ENCODE results near the gene FAM83G.

- TF ChIP-seq SUZ12 (IDR thresholded peaks at IDR 0.05) (no peak), TARDBP (IDR thresholded peaks at IDR 0.05) (no peak), BHLHE40 (IDR thresholded peaks at IDR 0.05; ENCODE audit: borderline replicate concordance) (no peak), ARNT (IDR thresholded peaks at IDR 0.05) (no peak), ZNF384 (IDR thresholded peaks at IDR 0.05) (no peak), SP1 (IDR thresholded peaks at IDR 0.05) (no peak), FOXM1 (IDR thresholded peaks at IDR 0.05; ENCODE audit: borderline replicate concordance) (no peak), NFRKB (IDR thresholded peaks at IDR 0.05) (no peak), LEF1 (IDR thresholded peaks at IDR 0.05; ENCODE audit: borderline replicate concordance) (no peak), HDGF (IDR thresholded peaks at IDR 0.05; ENCODE audit: borderline replicate concordance) (no peak), ELF4 (IDR thresholded peaks at IDR 0.05) (no peak), L3MBTL2 (conservative IDR thresholded peaks at IDR 0.05) (no peak), FOXK2 (IDR thresholded peaks at IDR 0.05) (no peak), CTBP1 (IDR thresholded peaks at IDR 0.05; ENCODE audit: borderline replicate concordance) (no peak)
Observed at GRCh38 chr17:18980682-18981334, 23.8 kb downstream of the FAM83G start.

Data from HEK293T (cell line).